PC-9 (cell line): ENCODE measurements around the gene PXN. TPM values are rescaled to one million over a fixed set of nuclear protein-coding genes. Genes with fewer than 3 reads are reported as not detected.

ENCODE experiments used
- BruUV-seq: library from RNA; stranded (reverse); fragments of 400-500 nt; replicated peaks from 2 replicates; lab custom pipeline; 2021; lab: Mats Ljungman, UMichigan
- CTCF ChIA-PET: fragments of 300-600 bp; sonication (Branson Sonifier 250); formaldehyde crosslinking; loops from one replicate; lab custom pipeline; 2022; ENCODE audit warnings: antibody characterized with exemption; lab: Charles Lee
- POLR2A ChIA-PET: fragments of 300-600 bp; sonication (Branson Sonifier 250); formaldehyde crosslinking; loops from one replicate; lab custom pipeline; 2022; ENCODE audit warnings: antibody characterized with exemption; ENCODE audit not compliant: unreplicated experiment; lab: Charles Lee
- DNase-seq, 2 experiments: peaks; one replicate each; pipeline versions ENCODE4 v3.0.0 to v3.0.0-alpha.2; 2015 to 2022; ENCODE audit warnings: mixed read lengths in 1 of 2
- H2AFZ ChIP-seq: fragments of 200-600 bp; sonication (generic); 2 replicates; pipeline ENCODE4 v1.8.1; 2017; ENCODE audit warnings: antibody characterized with exemption
- H3F3A ChIP-seq: fragments of 200-600 bp; sonication (generic); 2 replicates; pipeline ENCODE4 v1.8.1; 2017; ENCODE audit warnings: antibody characterized with exemption, mild to moderate bottlenecking, low read depth; ENCODE audit not compliant: insufficient read depth
- H3K27ac ChIP-seq: fragments of 200-600 bp; sonication (generic); 2 replicates; pipeline ENCODE4 v1.6.1; 2016; ENCODE audit warnings: mixed run types
- H3K27me3 ChIP-seq: fragments of 200-600 bp; sonication (generic); 2 replicates; pipeline ENCODE4 v1.6.1; 2016; ENCODE audit warnings: low read depth, mixed run types; ENCODE audit not compliant: insufficient read depth
- H3K36me3 ChIP-seq: fragments of 200-600 bp; sonication (generic); 2 replicates; pipeline ENCODE4 v1.6.1; 2016; ENCODE audit warnings: low read depth, mixed run types
- H3K4me1 ChIP-seq: fragments of 200-600 bp; sonication (generic); replicated peaks from 2 replicates; pipeline ENCODE4 v1.6.1; 2016; ENCODE audit warnings: mixed run types; ENCODE audit not compliant: insufficient read depth
- H3K4me2 ChIP-seq: fragments of 200-600 bp; sonication (generic); 2 replicates; pipeline ENCODE4 v1.6.1; 2017; ENCODE audit warnings: mixed run types
- H3K4me3 ChIP-seq: fragments of 200-600 bp; sonication (generic); 2 replicates; pipeline ENCODE4 v1.6.1; 2016; ENCODE audit warnings: mixed run types
- H3K79me2 ChIP-seq: fragments of 200-600 bp; sonication (generic); 2 replicates; pipeline ENCODE4 v1.6.1; 2017; ENCODE audit warnings: low read depth, mixed run types
- H3K9me2 ChIP-seq: fragments of 200-600 bp; sonication (generic); 2 replicates; pipeline ENCODE4 v1.8.1; 2017; ENCODE audit warnings: mild to moderate bottlenecking; ENCODE audit not compliant: insufficient read depth
- H3K9me3 ChIP-seq: fragments of 200-600 bp; sonication (generic); 2 replicates; pipeline ENCODE4 v1.8.1; 2016; ENCODE audit warnings: low read depth; ENCODE audit not compliant: insufficient read depth
- H4K20me1 ChIP-seq: fragments of 200-600 bp; sonication (generic); 2 replicates; pipeline ENCODE4 v1.8.1; 2017; ENCODE audit not compliant: insufficient read depth
- EZH2 ChIP-seq: fragments of 200-600 bp; sonication (generic); IDR thresholded peaks from 2 replicates; pipeline ENCODE4 v1.8.0; 2017; ENCODE audit warnings: antibody characterized with exemption, low read depth
- intact Hi-C: fragments of 100-400 bp; cut with micrococcal nuclease; formaldehyde crosslinking; loops from one replicate; pipeline ENCODE4 v1.10.0; 2022; ENCODE audit not compliant: unreplicated experiment
- total RNA-seq: library from RNA; stranded (reverse); gene quantifications from 2 replicates; pipeline ENCODE4 v1.2.3, GENCODE V29; 2021
- TF ChIP-seq, protein P1 (sequence below): fragments of 200-600 bp; sonication (generic); conservative IDR thresholded peaks from 2 replicates; pipeline ENCODE4 v1.6.1; 2017; ENCODE audit warnings: mixed run types, antibody characterized with exemption, mild to moderate bottlenecking, moderate library complexity

The PXN gene
- total RNA-seq, 1 experiment from 2014 or later = 218 TPM

- Histone ChIP-seq H3K27me3 (no peaks in the 10 kb centered on the region), H3K4me3 (no peak overlapping the region), H3K4me2 (no peak overlapping the region), H3K27ac (no peak overlapping the region), H3K9me3 (no peaks in the 10 kb centered on the region), H2AFZ (no peak overlapping the region), H3K79me2 (peaks cover 61% of the 10 kb centered on the region), H3K4me1 (peaks cover 9% of the 10 kb centered on the region), H4K20me1 (peaks cover 18% of the 10 kb centered on the region), H3K9me2 (no peaks in the 10 kb centered on the region), H3F3A (peaks cover 14% of the 10 kb centered on the region), H3K36me3 (peaks cover 12% of the 10 kb centered on the region; the same call in 1 of the 2 replicates)
- CTCF ChIA-PET = interaction anchor here (0.6 kb wide), 1 partner anchor 192 kb away, joined by 4 read pairs; no protein-coding TSS in a partner anchor
- no peak for DNase-seq
- no TSS peak for BruUV-seq
- TF ChIP-seq, protein P1, sequence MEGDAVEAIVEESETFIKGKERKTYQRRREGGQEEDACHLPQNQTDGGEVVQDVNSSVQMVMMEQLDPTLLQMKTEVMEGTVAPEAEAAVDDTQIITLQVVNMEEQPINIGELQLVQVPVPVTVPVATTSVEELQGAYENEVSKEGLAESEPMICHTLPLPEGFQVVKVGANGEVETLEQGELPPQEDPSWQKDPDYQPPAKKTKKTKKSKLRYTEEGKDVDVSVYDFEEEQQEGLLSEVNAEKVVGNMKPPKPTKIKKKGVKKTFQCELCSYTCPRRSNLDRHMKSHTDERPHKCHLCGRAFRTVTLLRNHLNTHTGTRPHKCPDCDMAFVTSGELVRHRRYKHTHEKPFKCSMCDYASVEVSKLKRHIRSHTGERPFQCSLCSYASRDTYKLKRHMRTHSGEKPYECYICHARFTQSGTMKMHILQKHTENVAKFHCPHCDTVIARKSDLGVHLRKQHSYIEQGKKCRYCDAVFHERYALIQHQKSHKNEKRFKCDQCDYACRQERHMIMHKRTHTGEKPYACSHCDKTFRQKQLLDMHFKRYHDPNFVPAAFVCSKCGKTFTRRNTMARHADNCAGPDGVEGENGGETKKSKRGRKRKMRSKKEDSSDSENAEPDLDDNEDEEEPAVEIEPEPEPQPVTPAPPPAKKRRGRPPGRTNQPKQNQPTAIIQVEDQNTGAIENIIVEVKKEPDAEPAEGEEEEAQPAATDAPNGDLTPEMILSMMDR = no peak
- TF ChIP-seq EZH2 = no peak
- intact Hi-C loops = no loop called here
- POLR2A ChIA-PET = no interaction called here
Measured at GRCh38 chr12:120190985-120191480, 74.5 kb downstream of the PXN start.

DNA sequence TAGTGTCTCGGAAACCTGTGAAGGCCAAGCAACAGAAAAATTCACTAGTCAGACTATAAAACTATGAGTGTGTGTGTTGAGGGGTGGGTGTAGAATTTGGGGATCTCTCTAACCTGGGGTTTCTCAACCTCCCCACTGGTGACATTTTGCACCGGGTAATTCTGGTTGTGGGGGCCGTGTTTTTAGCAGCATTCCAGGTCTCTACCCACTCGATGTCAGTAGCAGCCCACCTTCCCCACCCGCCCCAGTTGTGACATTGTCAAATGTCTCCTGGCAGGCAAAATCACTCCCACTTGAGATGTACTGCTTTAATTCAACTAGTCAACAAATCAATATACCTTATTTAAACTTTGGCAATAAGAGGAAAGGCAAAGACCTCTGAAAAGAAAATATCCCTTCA lies 75.1 kb downstream of the PXN start:
- intact Hi-C loops = no loop called here
- DNase-seq = no peak
- TF ChIP-seq, protein P1 = no peak
- no peak for TF ChIP-seq EZH2
- peaks cover 11% of the 10 kb centered on the region for H3F3A ChIP-seq
- H3K4me1 ChIP-seq = peaks cover 4% of the 10 kb centered on the region; the same call in 1 of the 2 replicates
- H3K9me3 ChIP-seq = no peaks in the 10 kb centered on the region
- CTCF ChIA-PET = no interaction called here
- no peaks in the 10 kb centered on the region for H3K27me3 ChIP-seq
- peaks cover 12% of the 10 kb centered on the region; the same call in 1 of the 2 replicates for H3K36me3 ChIP-seq
- H2AFZ ChIP-seq = no peak overlapping the region
- POLR2A ChIA-PET = no interaction called here
- BruUV-seq = no TSS peak
- H4K20me1 ChIP-seq = peaks cover 18% of the 10 kb centered on the region
- H3K9me2 ChIP-seq = no peaks in the 10 kb centered on the region
- no peak overlapping the region for H3K27ac ChIP-seq
- H3K79me2 ChIP-seq = peaks cover 62% of the 10 kb centered on the region
- no peak overlapping the region for H3K4me2 ChIP-seq
- no peak overlapping the region for H3K4me3 ChIP-seq

DNA sequence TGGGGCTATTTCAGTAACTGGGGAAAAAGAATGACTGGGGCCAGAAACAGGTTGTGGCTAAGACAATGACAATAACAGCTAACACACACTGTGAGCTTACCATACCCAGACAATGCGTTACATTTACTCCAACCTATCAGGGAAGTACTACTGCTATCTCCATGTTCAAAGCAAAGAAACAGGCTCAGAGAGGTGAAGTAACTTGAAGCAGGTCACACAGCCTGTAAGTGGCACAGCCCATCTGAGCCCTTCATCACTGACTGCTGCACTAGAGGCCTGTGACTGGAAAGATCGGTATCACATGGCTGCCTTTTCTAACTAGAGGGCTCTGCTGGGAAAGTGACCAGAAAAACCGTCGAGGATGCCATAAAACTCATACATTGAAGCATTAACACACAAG lies 78.9 kb downstream of the PXN start:
- peaks cover 31% of the 10 kb centered on the region for H3K36me3 ChIP-seq
- peaks cover 25% of the 10 kb centered on the region for H4K20me1 ChIP-seq
- BruUV-seq = no TSS peak
- H3K27ac ChIP-seq = no peak overlapping the region
- ChIA-PET POLR2A (interaction anchor here (0.5 kb wide), 1 partner anchor 15 kb away, joined by 6 read pairs; the partner anchor contains the start of gene RPLP0), CTCF (no interaction called here)
- peaks cover 42% of the 10 kb centered on the region for H3K79me2 ChIP-seq
- TF ChIP-seq EZH2 = no peak
- TF ChIP-seq, protein P1 = no peak
- no peak overlapping the region for H2AFZ ChIP-seq
- no peak overlapping the region for H3K4me2 ChIP-seq
- H3K9me3 ChIP-seq = no peaks in the 10 kb centered on the region
- intact Hi-C loops = no loop called here
- H3K4me3 ChIP-seq = no peak overlapping the region
- no peaks in the 10 kb centered on the region for H3K9me2 ChIP-seq
- H3F3A ChIP-seq = peaks cover 38% of the 10 kb centered on the region
- DNase-seq = no peak
- H3K27me3 ChIP-seq = no peaks in the 10 kb centered on the region
- H3K4me1 ChIP-seq = peaks cover 27% of the 10 kb centered on the region
